Measurements from ENCODE around the gene ZNG1A. TPM values are rescaled to one million over a fixed set of nuclear protein-coding genes. Genes with fewer than 3 reads are reported as not detected.
A peak's percentile ranks its signal among the peaks of the same experiment; 100 is the strongest.
"Not testable (repeated sequence)": the region's sequence is repeated elsewhere in the genome, so short reads cannot be mapped to it uniquely, and the experiment has no call there.

Gene ZNG1A
- total RNA-seq, 1 donor from 2014 or later: 13.2 TPM

DNA sequence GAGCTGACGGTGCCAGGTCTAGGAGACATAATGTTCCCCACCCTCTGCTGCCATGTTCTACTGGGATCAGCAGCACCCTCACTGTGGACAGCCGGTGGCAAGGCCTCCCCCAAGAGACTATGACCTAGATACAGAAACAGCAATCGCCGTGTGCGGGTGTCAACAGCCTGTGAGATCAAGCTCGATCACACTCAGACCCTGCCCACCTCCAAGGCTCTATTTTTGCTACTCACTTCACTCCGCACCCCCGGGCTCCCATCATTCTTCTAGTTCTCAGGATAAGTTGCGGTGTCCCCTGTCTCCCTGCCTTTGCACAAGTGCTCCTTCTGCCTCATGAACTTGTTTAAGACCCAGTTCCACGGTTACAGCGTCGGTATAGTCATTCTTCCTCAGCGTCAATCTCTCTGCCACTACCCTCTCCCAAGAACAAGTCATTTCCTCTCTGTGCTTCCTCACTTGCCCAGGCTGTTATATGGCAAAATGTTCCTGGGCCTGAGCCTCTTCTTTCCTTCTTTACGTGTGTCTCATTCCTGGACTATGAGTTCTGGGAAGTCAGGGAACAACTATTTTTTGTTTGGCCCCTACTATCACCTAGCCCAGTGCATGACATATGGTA is 30.4 kb upstream of the ZNG1A start:
- no peak for ATAC-seq
- intact Hi-C loops (cut with DNase I): no loop called here
- DNase-seq (ENCODE audit: missing footprints): no peak

DNA sequence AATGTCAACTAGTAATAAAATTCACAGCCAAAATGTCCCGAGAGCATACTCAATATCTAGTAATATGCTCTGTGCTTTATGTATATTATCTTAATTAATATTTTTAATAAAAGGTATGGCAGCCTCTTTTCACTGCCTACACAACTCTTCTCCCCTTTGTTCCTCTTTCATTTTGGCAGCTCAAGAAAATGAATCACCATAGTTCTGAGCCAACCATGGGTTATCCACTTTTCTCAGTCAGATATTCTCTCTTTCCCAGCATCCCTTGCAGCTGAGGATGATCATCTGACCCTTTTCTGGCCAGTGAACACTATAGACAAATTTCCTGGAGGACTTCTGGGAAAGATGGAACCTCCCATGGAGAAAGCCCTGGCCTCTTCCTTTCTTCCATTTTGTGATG is 27.6 kb upstream of the ZNG1A start:
- intact Hi-C loops (cut with DNase I): no loop called here
- no peak for ATAC-seq
- no peak for DNase-seq (ENCODE audit: missing footprints)

DNA sequence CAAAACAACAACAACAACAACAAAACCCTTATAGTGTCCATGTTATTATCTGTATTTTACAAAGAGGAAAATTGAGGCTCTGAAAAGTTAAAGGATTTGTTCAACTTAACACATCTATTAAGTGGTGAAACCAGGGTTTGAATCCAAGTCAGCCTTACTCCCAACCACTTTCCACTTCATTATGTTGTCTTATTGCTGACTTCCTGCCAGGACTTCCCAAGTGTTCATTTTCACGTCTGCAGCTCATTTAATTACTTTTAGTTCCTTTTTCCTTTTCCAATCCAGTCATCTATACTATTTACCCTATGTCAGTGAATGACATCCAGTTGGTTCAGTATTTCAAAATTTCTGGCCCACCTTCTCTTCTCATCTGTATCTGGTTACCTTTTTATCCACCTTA is 20.7 kb upstream of the ZNG1A start:
- DNase-seq (ENCODE audit: missing footprints); ATAC-seq; intact Hi-C loops (cut with DNase I): not testable (repeated sequence)

DNA sequence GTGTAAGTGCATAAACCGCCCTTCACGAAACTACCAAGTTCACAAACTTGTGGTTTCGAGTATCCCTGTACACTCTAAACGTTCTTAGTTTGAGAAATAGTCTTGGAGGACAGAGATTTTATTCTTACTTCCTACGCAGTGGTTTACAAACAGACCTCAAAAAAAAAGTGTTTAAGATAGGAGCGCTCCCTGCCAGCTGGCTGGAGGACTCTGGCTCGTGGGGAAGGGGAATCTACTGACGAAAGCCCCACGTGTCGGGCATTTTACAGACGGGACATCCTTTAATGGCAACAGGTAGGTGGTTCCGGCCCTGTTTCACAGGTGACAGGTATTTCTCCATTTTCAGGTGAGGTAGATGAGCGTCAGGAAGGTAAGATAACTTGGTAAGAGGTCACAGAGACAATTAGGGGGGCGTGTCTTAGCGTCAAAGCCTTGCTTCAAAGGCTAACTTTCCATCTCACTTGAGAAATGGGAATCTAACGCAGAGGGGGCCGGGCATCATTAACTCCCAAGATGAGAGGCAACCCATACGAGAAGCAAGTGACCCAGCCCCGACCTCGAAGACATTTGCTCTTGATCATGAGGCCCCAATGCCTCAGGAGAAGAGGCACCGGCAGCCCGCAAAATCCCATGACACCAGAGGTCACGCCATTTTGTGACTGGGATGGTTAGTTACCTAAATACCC is 573 bp downstream of the ZNG1A start:
- intact Hi-C loops (cut with DNase I); ATAC-seq; DNase-seq (ENCODE audit: missing footprints): not testable (repeated sequence)

DNA sequence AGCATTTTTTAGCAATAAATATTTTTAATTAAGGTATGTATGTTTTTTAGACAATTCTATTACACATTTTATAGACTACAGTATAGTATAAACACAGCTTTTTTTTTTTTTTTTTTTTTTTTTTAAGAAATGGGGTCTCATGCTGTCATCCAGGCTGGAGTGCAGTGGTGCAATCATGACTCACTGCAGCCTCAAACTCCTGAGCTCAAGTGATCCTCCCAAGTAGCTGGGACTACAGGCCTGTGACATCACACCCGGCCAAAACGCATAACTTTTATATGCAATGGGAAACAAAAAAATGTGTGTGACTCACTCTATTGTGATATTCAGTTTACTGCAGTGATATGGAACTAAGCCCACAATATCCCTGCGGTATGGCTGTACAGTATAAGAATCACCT is 9.1 kb downstream of the ZNG1A start:
- DNase-seq (ENCODE audit: missing footprints); ATAC-seq; intact Hi-C loops (cut with DNase I): not testable (repeated sequence)

DNA sequence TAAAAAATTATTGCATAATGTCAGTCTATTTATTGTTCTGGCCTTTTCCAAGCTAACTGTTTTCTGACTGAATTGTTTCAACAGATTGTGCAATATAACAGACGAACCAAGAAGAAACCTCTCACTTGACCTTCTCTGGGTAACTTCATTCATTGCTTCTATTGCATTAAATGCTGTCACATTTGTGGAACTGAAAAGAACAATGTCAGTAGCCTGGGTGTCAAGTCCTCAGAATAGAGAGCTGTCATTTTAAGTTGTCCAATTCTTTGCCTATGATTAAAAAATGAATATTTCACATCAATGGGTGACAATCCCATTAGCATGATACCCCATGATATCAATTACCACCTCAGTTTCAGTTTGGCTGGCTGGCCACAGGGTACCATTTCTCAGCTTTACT is 19.0 kb downstream of the ZNG1A start:
- DNase-seq (ENCODE audit: missing footprints); ATAC-seq; intact Hi-C loops (cut with DNase I): not testable (repeated sequence)

DNA sequence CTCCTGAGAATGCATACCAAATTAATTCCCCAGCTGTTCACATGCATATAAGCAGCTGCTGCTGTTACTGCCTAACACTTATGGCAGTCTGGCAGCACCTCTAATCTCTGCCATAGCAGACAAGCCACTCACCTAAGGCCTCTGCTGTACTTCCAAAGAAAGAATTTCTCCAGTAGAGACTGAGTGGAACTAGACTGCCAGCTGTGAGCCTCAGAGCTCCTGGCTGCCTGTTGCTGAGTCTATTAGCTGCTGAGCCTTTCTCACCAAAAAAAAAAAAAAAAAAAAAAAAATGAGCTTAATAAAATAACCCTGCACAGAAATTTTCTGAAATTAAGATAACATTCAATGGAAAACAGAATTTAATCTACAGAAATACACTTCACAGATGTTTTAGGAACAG is 27.7 kb downstream of the ZNG1A start:
- intact Hi-C loops (cut with DNase I); DNase-seq (ENCODE audit: missing footprints); ATAC-seq: not testable (repeated sequence)

DNA sequence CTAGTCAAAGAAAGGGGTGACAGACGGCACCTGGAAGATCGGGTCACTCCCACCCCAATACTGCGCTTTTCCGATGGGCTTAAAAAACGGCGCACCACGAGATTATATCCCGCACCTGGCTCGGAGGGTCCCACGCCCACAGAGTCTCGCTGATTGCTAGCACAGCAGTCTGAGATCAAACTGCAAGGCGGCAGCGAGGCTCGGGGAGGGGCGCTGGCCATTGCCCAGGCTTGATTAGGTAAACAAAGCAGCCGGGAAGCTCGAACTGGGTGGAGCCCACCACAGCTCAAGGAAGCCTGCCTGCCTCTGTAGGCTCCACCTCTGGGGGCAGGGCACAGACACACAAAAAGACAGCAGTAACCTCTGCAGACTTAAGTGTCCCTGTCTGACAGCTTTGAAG is 39.0 kb downstream of the ZNG1A start:
- ATAC-seq; DNase-seq (ENCODE audit: missing footprints); intact Hi-C loops (cut with DNase I): not testable (repeated sequence)

DNA sequence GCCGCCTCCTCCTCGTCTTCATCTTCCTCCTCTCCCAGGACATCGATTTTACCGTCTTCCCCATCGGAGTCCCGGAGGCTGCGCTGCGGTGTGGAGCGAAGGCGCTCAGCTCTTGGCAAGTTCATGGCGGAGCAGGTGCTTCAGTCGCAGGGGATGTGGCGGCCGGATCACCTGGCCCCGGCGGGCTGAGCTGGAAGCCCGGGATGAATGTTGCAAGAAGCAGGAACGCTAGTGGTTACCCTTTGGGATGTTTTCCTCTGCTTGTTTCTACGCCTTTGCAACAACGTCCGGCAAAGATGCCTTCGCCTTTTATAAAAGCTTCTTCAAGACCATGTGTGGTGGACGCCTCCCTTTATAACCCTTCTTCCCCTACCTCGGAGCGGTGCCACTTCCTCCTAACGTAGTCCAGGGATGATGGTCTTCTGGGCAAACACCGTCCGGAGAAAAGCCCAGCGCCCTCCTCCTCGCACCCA is 60.8 kb downstream of the ZNG1A start, which contains the start of gene FOXD4:
TSS of gene FOXD4 (minus strand) at position 423 of the 473 bp plus-strand sequence. CDS start at position 125, 298 bp downstream.
- intact Hi-C loops (cut with DNase I); ATAC-seq: not testable (repeated sequence)
- peak; percentile 44 for DNase-seq (ENCODE audit: missing footprints)

DNA sequence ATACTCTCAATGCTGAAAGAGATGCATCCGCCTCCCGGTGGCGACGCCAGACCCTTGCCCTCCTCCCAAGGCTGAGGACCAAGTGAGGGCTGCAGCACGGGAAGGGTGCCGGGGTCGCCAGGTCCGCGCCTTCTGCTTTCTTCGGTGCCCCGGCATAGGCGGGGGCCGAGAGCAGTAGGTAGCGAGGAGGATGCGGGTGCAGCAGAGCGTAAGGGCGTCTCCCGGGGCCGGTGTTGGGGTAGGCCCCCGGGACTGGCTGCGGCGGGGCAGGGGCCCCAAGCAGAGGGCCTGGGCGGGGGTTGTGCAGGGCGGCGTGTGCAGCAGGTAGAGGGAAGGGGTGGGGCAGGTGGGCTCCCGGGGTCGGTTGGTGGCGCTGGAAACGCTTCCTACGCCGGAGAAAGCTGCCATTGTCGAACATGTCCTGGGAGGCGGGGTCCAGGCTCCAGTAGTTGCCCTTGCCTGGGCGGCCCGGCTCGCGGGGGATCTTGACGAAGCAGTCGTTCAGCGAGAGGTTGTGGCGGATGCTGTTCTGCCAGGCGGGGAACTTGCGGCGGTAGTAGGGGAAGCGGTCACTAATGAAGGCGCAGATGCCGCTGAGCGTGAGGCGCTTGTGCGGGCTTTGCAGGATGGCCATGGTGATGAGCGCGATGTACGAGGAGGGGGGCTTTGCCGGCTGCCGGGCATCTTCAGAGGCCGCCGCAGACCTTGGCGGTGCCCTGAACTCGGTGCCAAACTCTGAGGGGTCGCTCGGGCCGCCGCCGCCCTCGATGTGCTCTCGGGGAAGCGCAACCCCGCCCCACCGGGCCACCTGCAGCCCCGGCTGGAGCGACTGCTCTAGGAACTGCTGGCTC is 61.5 kb downstream of the ZNG1A start:
- DNase-seq (ENCODE audit: missing footprints); ATAC-seq; intact Hi-C loops (cut with DNase I): not testable (repeated sequence)

DNA sequence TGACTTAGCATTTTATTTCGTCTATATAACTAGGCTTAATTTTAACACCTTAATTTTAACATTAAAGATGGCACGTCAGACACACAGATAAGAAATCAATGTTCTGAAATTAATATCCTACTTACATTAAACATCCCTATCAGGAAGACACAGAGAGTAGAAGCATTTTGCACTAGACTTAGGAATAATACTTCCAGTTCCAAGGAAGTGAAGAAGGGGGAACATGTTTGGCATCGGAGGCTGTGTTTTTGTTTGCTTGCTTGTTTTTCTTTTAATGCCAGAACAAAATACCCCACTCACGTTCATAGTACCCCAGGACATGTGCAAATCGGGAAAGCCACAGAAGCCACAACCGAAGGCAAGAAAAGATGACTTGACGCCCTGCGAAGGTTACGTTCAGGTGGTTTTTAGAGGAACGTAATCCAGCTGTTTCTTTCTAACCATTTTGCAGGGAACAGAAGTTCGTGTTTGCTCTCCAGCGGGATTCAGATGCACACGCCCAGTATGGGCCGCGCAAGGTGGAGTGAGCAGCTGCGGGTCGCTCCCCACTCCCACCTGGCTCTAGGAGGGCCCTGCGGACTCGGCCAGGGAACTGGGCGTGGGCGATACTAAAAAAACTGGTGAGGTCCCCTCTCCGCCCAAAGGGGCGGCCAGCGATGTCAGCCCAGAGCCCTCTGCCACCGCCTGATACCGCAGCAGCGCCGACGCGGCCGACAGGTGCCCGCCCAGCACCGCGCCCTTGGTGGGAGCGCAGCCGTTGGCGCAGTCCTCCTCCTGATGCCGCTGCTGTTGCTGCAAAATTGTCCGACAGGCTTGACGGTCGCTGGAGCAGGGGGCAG is 62.4 kb downstream of the ZNG1A start:
- intact Hi-C loops (cut with DNase I); DNase-seq (ENCODE audit: missing footprints); ATAC-seq: not testable (repeated sequence)

DNA sequence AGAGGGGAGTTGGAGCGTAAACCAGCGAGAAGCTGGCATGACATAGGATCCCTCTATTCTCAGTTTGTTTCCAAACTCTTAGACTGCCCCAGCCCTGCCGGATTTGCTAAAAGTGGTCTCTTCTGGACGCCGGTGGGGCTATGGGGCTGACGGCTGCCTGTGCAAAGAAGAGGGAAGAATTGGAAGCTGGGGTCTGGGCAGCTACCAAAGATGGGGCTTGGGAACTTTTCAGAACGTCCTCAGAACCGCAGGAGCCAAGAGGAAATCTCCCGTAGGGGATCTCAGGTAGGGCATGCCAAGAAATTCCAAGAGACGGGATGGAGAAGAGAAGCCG is 63.8 kb downstream of the ZNG1A start:
- peak; percentile 5 for DNase-seq (ENCODE audit: missing footprints)
- intact Hi-C loops (cut with DNase I); ATAC-seq: not testable (repeated sequence)

DNA sequence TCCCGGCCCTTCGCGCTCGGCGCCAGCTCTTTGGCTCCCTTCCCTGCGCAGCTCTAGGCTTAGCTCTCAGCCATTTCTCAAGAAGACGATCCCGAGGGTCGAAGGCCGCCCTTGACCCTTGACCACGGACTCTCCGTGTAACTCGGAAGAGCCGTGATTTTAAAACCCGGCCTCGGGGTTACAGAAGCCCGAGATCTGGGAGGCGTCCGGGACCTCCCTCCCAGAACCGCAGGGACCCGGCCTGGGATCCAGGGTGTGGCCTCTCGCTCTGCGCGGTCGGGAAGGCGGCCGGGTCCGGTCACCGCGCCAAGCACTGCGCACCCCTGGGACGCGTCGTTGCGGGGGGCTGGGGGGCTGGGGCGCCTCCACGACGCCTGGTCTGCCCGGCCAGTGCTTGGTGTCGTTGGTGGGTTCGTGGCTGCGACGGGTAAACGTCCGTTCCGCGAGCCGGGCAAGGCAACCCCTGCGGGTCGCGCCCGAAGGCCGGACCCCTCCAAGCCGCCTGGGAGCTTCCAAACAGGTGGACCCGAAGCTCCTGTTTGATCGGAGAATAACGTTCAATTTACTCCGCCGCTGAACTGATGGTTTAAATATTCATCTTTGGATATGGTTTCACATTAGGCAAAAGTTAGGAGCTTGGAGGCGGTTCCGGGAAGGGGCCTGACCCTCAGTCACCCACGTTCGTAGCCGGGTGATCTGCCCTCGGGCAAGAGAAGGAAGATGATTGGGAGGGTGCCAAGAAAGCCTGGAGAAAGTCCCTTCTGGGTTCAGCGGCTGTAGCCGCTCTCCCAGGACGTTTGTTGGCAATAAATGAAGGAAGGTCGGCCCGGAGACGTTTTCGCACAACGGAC is 64.4 kb downstream of the ZNG1A start:
- intact Hi-C loops (cut with DNase I): not testable (repeated sequence)
- DNase-seq (ENCODE audit: missing footprints): peak; percentile 11
- ATAC-seq: peak; percentile 42

DNA sequence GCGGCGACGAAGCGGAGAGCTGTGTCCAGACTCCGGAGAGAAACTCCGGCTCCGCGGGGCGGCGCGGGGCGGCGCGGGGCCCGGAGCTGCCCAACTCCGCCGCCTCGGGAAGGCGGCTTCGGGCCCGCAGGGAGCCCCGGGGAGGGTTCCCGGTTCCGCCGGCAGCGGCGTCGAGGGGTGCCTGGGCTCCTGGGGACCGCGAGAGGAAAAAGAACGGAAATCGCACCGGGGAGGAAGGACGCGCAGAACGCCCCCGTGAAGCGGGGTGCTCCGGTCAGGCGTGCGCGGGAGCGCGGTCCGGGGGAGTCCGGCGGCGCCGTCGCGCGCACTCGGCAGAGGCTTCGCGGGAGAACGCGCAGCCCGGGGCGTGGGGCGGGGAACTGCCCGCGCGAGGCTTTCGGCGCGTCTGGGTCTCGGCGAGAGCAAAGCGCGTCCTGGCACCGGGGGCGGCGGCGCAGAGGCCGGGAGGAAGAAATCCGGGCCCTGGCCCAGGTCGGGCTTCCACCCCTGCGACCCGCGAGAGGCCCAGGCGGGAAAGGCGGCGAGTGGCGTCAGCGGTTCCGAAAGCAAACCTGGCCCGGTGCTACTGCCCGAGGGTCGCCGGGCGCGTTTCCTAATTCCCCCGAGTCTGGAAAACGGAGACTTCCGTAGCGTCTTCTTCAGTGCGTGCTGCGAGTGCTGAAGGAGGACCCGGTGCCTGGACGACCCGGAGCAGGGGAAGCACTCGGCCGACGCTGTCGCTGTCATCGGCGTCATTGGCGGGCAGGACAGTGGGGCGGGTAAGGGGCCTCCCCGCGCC is 65.2 kb downstream of the ZNG1A start:
- intact Hi-C loops (cut with DNase I): not testable (repeated sequence)
- peak; percentile 63 for ATAC-seq
- DNase-seq (ENCODE audit: missing footprints): peak; percentile 71

DNA sequence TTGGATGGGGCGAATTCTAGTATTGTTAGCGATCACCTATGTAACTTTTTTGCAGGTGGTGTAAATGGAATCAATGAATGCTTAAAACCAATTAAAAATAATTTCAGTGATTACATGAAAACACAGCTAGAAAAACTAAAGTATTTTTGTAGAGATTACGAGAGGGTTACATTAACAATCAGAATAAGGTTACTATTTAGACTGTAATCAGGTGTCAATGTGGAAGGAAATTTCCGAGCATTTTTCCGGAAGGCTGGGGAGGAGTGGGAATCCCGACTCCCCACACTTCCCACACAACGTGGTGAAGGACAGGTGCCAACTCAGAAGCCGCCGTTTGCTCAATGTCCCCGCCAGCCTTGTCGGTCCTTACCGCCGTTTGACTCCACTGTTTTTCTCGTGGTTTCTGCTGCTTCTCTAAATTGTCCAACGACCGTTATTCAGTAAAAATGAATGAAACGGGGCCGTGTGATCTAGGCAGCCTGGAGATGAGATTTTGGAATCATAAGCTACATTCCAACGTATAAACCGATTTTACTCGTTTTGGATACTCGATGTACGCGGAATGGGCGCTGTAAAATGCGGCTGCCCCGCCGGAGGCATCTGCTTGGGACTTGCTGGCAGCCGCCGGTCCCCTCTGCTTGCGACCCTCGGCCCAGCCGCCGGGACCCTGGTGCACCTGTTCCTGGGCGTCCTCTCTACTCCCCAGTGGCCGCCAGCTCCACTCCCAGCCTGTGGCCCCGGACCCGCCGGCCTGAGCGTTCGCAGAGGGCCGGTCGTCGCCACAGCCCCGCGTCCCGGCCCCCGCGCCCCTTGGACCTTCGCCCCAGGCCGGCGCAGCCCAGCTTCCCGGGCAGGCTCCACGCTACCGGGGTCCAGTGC is 66.0 kb downstream of the ZNG1A start:
- intact Hi-C loops (cut with DNase I): not testable (repeated sequence)

DNA sequence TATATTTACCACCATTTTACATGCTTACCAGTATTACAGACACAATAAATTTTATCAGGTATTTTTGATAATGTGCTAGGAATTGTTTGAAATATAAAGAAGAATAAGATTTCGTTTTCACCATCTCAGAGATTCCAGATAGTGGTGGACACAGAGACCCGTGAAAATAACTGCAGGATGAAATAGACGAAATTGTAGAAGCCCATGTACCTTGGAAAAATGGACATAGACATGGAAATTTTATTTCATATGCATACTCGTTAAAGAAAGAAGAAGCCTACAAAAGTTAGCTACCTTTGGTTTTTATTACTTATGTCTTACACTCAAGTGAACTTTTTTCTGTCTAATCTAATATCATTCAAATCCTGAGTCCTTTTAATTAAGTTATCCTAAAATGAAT is 68.2 kb downstream of the ZNG1A start:
- ATAC-seq; DNase-seq (ENCODE audit: missing footprints); intact Hi-C loops (cut with DNase I): not testable (repeated sequence)

More for the DNA sequence above, 66.0 kb downstream of the ZNG1A start:
- not testable (repeated sequence) for ATAC-seq
- DNase-seq (ENCODE audit: missing footprints): peak; percentile 14

All from Right ventricle myocardium inferior (tissue), 1 donor.